HUDEP-2 (cell line): Measurements from ENCODE around the gene DHX16.
A peak's percentile ranks its signal among the peaks of the same experiment; 100 is the strongest.

Experiments
- DNase-seq, 76 experiments: peaks; one replicate each; lab custom pipeline; 2025; ENCODE audit not compliant: unreplicated experiment in 76 of 76; lab: John Stamatoyannopoulos, UW

DHX16 gene

DNA sequence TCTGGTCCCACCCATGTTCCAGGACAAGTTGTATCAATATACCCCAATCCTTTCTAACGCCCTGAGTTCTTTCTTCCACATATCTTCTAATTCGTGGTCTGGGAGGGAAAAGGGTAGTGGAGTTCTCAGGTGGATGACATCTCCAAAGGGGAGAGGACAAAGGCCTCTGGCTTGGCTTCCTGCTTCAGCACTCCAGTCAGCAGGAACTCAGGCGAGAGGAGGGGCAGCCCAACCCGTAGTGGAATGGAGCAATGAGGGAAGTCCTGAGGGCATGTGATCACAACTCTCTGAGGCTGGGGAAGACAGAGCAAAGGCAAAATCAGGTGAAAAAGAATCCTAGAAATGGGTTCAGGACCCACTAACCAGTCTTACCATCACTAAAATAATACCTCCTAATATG lies 27.5 kb upstream of the DHX16 start:
- no peak for DNase-seq

DNA sequence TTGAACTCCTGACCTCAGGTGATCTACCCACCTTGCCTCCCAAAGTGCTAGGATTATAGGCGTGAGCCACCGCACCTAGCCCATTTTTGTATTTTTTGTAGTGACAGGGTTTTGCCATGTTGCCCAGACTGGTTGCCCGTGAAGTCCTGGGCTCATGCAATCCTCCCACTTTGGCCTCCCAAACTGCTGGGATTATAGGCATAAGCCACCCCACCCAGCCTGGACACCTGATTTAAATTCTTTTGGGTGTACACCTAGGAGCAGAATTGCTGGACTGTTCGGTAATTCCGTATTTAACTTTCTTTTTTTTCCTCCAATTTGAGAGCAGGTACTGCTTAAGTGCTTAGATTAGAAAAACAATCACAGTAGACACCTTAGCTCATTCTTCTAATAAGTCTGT lies 23.6 kb upstream of the DHX16 start:
- no peak for DNase-seq

DNA sequence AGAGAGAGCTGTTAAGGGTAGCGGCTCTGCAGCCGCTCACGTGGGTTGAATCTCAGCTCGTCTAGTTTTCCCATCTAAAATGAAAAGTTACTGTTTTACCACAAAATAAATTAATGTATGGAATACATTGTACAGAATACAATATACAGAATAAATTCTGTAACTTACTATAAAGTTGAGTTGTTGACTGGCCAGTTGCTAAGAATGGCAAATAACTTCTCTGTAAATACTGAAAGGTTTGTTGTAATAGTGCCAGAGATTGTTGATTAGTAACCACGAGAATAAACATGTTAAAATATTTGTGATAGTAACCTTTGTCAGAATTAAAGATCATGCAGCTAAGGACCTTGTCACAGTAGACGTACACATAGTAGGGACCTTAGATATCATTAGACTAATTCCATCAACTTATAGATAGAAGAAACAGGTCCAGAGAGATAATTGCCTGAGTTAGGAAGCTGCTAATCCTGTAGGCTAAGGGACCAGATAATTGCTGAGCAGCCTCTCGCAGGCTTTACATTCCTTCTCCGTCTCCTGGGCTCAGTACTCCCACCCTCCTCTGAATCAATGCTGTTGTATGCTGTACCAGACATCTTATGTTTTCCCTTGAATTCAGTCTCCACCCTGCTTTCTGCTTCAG lies 18.5 kb upstream of the DHX16 start:
- DNase-seq = no peak

DNA sequence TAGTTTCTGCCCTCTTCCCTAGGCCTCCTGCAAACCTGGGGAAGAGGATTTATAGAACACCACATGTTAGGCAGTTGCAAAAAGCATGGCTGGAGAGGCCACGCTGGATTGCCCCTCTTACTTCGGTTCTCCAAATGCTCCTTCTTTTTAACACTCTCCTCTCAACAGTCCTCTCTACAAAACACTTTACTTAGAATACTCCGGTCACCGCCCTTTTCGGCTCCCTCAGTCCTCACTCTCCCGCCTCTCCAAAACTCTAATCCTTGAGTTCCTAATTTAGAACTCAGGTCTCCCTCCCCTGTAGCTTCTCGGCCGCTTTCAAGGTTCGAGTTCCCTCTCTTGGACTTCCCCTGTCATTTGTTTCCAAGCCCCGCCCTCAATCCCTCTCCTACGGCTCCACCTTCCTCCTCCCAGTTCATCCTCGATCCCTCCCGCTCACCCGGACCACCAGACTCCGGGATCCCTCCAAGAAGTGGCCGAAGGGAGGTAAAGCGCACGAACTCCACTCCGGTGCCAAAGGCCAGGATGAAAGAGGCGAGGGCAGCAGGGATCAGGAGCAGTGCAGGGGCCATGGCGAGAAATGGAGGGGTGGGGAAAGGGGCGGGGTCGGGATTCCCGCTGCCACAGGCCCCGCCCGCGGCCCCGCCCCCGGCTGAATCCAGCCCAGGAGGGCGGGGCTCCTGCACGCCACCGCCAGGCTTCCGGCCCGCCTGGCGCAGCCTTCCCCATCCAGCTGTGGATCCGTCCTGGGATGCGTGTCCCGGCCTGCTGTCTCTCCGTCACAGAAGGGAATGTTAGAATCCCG lies 17.8 kb upstream of the DHX16 start, which contains the start of gene NRM:
TSS of gene NRM (minus strand) at position 582 of the 805 bp plus-strand sequence. CDS start at position 572, 10 bp downstream.
- DNase-seq = peak in 70 of 76 experiments; percentile 25 to 97 (median 74)

DNA sequence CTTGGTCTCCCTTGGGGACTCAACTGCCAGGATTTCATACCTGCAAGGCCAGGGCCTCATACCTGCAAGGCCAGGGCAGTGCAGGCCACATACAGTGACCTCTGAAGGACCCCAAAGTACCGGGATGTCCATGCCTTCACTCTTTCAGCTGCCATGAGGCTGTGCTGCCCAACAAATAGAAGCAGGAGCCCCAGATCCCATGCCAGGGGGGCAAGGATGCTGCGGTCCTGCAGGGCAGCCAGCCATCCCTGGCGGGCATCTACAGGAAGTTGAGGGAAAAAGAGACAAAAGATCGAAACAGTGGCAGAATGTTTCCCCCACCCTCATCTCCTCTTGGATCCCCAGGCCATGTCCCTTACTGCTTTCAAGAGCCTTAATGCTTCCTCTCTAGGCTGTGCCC lies 17.2 kb upstream of the DHX16 start:
- no peak for DNase-seq

DNA sequence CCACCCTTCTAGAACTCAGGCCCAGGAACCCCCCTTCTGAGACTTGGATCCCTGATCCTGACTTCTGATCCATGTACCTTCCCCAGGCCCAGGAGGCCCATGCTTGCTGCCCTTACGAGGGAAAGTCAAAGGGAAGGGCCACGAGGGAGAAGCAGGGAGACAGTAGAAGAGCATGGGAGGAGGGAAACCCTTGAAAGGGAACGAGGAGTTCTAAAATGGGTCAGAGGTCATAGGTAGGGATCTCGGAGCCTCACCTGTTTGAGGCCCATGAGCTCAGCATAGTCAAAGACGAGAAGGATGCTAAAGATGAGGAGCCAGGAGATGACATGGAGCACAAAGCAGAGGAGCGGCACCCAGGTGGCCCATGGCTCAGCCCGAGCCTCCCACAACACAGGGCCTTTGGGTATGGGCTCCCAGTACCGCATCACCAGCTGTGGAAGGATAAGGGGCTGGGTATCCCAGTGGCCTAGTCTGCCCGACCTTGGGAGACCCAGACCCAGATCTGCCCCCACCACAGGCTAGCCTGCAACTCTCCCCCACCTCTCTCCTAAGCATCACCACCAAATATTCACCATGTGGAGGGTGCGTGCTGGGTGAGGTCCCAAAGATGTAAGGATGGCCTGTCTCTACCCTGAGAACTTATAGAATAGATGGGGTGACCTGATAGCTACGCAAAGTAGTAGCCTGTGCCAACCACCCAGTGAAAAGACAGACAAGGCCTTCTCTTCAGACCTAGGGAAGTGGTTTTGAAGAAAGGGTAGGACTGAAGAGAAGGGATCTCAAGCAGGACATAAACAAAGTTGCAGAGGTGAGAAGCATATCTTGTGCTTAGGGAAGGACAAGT lies 16.4 kb upstream of the DHX16 start:
- no peak for DNase-seq

DNA sequence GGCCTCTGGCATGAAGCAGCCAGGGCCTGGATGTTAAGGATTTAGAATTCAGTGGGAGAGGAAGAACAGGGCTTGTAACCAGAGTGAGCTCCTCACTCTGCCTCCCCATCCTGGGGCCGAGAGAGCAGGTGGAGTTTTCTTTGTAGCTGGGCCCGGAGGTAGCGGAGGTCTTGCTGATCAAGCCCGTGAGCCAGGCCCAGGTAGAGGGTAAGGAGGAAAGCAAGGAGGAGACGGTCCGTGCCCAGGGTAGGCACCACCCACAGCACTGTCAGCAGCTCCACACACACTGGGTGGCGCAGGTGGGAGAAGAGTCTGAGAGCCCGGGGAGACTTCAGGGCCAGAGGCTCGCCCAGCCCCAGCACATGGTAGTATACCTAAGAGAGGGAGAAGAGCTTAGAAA lies 15.8 kb upstream of the DHX16 start:
- DNase-seq = no peak

DNA sequence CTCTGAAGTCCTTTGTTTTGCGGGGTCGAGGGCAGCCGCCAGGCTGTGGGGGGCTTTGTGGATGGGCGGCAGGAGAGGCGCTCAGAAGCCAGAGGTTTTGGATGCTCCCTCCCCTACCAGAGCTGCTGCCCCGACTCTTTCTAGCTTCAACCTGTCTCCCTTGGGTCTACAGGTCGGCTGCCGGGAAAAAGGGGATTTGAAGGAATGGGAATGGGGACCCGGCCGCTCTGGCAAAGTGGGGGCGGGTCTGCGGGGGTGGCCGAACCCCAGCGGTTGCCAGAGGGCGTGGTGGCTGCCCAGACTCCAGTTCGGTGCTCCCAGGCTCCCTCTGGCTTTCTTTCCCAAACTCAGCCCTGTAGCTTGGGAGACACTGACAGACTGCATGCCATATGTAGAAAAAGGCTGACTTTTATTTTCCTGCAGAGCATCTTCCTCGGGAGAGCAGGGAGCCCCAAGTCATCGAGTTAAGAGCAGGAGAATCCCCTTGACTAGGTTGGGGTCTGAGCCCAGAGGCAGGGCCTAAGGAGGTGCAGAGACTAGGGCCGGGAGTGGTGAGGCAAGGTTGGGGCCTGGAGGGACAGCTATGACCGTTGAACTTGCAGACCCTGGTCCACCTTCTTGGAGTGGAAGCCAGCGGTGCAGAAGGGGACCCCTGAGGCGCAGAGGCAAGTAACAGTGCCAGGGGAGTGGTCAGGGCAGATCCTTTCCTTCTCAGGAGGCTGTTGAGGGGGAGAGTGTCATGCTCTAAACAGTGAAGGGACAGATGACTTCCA lies 15.0 kb upstream of the DHX16 start:
- DNase-seq = no peak

DNA sequence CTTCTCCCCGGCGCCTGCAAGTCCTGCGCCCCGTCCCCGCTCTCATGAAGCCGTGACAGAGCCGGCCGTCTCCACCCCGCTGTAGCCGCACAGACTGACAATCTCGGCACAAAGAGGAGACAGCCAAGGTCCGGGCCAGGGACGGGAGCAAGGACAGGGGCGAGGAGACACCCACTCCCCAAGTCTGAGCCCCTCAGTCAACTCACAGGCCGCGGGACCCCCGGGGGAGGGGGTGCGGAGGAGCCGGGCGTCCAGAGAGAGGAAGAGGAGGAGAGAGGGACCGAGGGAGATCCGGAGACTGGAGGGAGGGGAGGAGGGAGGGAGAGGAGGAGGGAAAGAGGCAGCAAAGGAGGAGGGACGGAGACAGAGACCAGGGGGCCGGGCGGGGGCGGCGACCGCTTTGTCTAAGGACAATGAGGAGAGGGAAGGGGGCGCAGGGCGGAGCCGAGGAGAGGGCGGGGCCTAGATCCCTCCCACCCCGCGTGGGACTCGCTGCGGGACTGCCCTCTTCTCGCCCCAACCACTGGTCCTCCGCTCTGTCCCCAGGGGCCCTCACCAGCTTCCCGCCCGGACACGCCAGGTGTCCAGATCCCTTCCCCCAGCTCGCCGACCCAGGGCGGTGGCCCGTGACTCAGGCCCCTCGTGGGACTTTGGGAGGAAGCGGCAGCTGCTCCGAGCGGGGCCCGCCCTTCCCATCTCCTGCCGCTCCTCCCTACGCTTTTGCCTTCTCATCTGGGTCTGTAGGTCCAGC lies 14.3 kb upstream of the DHX16 start:
- peak in 61 of 76 experiments; percentile 14 to 82 (median 59) for DNase-seq

DNA sequence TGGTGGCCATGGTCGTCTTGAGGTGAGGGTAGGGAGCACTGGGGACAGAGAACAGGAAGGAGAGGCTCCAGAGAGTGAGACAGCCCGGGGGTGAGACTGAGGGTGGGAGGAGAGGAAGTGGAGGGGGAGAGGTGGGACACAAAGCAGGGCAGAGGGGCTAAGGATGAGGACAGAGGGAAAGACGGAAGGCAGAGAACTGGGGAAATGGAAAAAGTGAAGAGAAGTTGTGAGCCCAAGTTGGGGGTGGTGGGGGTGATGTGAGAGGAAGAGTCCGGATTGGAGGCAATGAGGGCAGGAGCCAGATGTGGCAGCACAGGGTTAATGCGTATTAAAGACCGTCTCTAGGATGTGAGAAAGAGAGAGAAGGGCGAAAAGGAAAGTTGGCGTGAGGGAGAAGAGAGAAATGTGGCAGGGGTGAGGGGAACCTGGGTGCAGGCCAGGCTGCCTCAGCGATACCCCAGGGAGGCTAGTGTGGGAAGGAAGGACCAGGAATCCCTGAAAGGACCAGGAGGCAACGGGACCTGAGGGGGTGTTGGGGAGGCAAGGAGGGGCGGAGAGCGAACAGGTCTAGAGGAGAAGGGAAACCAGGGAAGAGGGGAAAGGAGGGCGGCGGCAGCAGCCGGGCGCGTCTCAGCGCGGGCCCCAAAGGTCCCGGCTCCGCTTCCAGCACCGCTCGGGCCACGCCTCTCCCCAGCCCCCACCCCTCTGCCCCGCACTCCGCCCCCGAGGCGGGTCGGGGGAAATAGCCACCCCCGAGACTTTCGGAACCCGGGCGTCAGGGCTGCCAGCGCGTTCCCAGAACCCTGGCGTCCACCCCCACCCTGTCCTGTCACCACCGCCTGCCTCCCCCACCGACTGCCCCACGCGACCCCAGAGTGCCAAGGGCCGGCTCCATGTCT lies 13.5 kb upstream of the DHX16 start, which contains the start of gene PPP1R18:
TSS of gene PPP1R18 (minus strand) at position 637 of the 899 bp plus-strand sequence. CDS start at position 10, 627 bp downstream.
- DNase-seq = peak in 9 of 76 experiments; percentile 17 to 49 (median 29)

DNA sequence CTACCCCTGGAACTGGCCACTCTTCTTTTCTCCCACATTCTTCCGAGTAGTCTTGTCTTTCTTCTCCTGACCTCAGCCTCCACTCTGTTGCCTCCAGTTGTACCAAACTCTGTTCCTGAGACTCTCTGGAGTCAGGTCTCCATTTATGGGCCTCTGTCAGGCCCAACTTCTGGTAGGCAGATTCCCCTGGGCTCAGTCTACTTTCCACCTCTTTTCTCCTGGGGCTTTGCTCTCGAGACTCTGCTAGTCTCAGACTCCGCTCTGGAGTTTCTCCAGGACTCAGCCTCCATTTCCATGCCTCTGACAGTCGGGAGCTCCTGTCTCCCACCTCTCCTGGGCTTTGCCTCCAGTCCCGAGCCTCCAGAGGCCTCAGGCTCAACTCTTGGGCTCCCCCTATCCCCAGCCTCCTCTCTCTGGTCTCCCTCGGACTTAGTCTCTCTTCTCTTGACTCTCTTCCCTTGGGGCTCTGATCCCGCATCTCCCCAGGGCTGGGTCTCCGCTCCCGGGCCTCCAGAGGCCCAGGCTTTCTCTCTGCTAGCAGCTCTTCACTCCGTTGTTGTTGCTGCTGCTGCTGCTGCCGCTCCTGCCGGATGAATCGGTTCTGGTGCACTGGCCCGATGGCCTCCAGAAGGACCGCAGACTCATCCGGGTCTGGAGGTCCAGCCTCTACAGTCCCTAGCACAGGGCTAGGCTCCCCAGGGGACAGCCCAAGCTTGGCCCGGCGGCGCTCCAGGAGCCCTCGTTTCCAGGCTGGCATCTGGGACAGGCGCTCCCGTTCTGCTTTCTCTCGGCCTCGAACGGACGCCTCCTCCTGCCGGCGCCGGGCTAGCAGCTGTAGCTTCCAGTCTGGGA lies 12.6 kb upstream of the DHX16 start:
- DNase-seq = no peak

DNA sequence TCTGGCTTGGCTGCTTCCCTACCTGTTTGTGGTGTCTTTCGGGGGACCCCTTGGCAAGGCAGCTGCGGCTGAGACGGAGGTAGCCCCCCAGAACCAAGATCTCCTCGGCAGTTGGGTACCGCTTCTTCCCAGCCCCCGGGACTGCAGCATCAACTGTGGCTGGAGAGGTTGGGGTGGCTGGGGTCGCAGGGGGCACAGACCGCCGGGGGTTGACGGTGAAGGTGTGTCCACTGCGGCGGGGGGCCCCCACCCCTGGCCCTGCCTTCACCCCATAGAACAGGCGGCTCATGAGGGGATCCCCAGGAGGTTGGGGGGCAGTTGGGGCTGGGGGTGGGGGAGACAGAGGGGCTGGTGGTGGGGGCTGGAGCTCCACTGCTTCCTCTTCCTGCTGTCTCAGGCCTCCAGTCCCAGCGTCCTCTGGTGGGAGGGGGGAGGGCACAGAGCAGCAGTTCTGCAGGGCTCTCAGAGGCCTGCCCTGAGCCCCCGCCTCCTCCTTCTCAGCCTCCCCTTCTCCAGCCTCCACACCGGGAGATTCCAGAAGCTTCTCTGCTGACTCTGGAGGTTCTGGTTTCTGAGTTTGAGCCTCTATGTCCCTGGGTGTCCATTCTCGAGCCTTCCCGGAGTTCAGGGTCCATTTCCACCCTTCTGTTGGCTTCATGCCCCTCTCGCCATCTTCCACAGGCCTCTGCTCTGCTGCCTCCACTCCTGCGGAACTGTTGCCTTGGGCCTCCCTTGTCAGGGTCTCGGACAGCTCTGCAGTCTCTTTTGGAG lies 11.8 kb upstream of the DHX16 start:
- DNase-seq = no peak

DNA sequence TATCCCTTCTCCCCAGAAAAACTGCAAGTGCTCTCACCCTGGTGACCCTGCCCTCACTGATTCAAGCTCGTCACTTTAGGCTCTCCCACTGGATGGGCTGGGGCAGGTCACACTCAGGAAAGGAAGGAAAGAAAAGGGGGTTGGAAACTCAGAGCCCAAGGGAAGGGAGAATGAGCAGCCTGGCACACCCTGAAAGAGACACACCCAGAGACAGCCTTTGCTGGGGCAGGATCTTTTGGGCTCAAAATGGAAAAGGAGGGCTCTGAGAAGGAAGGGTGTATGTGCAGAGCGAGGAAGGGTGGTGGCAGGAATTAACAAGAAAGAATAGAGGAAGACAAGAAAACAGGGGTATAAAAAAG lies 11.2 kb upstream of the DHX16 start:
- DNase-seq = no peak

DNA sequence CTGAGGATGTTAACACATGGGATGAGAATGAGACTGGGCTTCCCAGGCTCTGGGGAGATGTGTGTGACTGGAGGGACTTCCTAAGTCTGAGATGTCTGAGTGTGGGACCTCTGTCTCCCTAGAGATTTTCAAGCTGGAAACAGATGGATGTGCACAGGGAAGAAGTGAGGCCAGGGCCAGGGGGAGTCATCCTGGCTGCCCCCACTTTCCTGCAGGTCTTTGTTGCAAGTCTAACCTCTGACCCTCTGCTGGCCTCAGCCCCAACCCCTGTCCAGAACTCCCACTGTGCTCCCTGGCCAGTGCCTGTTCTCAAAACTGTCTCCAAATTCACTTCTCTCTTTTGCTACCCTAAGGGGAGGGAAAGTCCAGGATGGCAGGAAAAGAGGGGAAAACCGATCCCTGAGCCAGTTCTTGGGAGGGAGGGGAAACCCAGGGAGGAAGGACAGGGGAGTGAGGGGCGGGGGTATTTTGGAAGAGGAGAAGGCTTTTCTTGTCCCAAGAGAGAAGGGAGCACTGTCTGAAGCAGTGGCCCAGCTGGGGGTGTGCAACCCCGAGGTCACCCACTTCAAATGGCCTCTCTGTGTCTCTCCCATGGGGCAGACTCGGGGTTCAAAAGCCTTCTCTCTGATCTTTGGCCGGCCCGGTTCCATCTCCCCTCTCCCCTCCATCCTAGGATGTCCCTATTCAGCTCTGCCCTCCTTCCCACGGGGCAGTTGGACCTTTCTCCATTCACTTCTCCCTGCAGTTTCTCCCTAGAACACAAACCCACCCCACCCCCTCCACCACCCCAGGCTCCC lies 10.6 kb upstream of the DHX16 start:
- no peak for DNase-seq

DNA sequence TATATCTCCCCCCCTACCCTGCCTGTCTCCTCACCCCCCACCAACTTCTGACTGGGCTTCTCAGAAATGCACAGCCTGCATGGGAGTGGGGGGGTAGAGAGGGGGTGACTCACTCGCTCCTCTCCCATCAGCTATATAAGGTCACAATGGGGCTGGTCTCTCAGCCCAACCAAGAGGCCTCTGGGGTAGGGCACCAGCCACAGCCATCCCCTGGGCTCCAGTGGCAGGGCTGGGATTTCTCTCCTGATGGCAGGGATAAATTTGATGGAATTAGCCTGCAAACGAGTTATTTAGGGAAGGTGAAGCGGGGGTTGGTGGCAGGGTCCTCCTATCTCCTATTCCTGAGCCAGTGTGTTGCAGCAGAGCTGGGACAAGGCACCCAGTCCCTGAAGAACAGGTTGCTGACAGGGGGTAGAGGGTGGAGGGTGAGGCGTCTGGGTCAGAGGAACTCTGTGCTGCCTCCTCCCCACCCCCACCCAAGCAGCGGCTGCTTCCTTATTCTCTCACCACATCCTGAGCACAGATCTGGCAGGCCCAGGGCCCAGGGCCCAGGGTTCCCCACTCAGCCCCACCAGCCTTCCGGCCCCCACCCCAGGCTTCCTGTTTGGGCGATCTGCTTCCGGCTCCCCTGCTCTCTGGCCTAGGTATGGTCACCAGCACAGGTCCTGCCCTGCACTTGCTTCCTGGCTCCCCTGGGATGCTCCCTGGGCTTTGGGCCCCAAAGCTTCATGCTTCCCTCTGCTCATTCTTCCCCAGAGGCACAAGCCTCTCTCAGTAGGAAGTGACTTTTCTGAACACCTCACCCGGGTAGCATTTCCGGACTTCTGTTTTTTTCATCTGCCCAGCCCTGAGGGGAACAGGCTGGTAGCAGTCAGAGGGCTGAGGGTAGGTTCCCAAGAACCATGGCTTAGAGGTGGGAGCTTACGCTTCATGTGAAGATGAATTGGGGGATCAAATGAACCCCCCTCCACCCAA lies 9.6 kb upstream of the DHX16 start:
- DNase-seq = peak in 51 of 76 experiments; percentile 9 to 64 (median 35)
